Endothelial cell of umbilical vein (primary cell): ENCODE measurements around the gene DNAL1. TPM values are rescaled to one million over a fixed set of nuclear protein-coding genes. Genes with fewer than 3 reads are reported as not detected.

Source experiments
- BruUV-seq: library from RNA; stranded (reverse); fragments of 400-500 nt; replicated peaks from 2 replicates; lab custom pipeline; 2021; lab: Mats Ljungman, UMichigan
- CTCF ChIA-PET: fragments of 300-600, 350-600 bp; sonication (Branson Sonifier 250); formaldehyde crosslinking; loops from one replicate; lab custom pipeline; 2021; ENCODE audit warnings: antibody characterized with exemption, inconsistent platforms; lab: Charles Lee
- POLR2A ChIA-PET: fragments of 300-600, 350-600 bp; sonication (Branson Sonifier 250); formaldehyde crosslinking; loops from one replicate; lab custom pipeline; 2021; ENCODE audit warnings: antibody characterized with exemption, inconsistent platforms; lab: Charles Lee
- DNase-seq: peaks from one replicate; pipeline ENCODE4 v3.0.0-alpha.2; 2011; ENCODE audit warnings: low read depth, low spot score
- FAIRE-seq: peaks from 2 replicates; lab custom pipeline; 2011; peaks lifted over from hg19 to GRCh38; lab: Jason Lieb, UNC
- H2AFZ ChIP-seq: 2 replicates; pipeline ENCODE4 v1.6.0; 2012; ENCODE audit warnings: low read depth, low read length, control low read depth, inconsistent platforms
- H3K27ac ChIP-seq: 2 replicates; pipeline ENCODE4 v1.5.1; 2011; ENCODE audit warnings: low read depth, mild to moderate bottlenecking, control low read depth, low read length, moderate library complexity; ENCODE audit not compliant: insufficient read depth
- H3K27me3 ChIP-seq, 2 experiments: 2 replicates each; pipeline versions ENCODE4 v1.6.0 to v1.6.1; 2011; ENCODE audit warnings: low read length in 2 of 2, mixed read lengths in 1 of 2; ENCODE audit not compliant: control insufficient read depth in 2 of 2, insufficient read depth in 2 of 2
- H3K36me3 ChIP-seq, 2 experiments: 2 replicates in 1 of 2; 3 replicates in 1 of 2; pipeline ENCODE4 v1.5.1; 2011; ENCODE audit warnings: low read length in 2 of 2, mild to moderate bottlenecking in 1 of 2, moderate library complexity in 1 of 2; ENCODE audit not compliant: control insufficient read depth in 2 of 2, insufficient read depth in 2 of 2; ENCODE audit errors: extremely low read depth in 1 of 2
- H3K4me1 ChIP-seq: 3 replicates; pipeline ENCODE4 v1.5.1; 2011; ENCODE audit warnings: mild to moderate bottlenecking, low read length; ENCODE audit not compliant: control insufficient read depth, insufficient read depth; ENCODE audit errors: extremely low read depth
- H3K4me2 ChIP-seq: 2 replicates; pipeline ENCODE4 v1.6.1; 2011; ENCODE audit warnings: low read length, control low read depth, mixed read lengths; ENCODE audit not compliant: insufficient read depth
- H3K4me3 ChIP-seq, 3 experiments: fragments of 200-600 bp in 1 of 3; sonication (generic), shearing (Covaris generic) in 1 of 3; replicated peaks in 1 of 3; 2 replicates each; pipeline ENCODE4 v1.5.1; 2011 to 2016; ENCODE audit warnings: control low read depth in 3 of 3, low read length in 3 of 3, mild to moderate bottlenecking in 2 of 3, inconsistent platforms in 1 of 3, low read depth in 1 of 3, moderate library complexity in 1 of 3; ENCODE audit not compliant: insufficient read depth in 1 of 3
- H3K79me2 ChIP-seq: 2 replicates; pipeline ENCODE4 v1.6.0; 2012; ENCODE audit warnings: low read length, inconsistent platforms; ENCODE audit not compliant: control insufficient read depth, insufficient read depth
- H3K9ac ChIP-seq: replicated peaks from 2 replicates; pipeline ENCODE3; 2011; ENCODE audit warnings: low read length, control low read depth; ENCODE audit not compliant: insufficient read depth; ENCODE audit errors: extremely low read depth
- H3K9me1 ChIP-seq: replicated peaks from 3 replicates; pipeline ENCODE4 v1.6.0; 2011; ENCODE audit warnings: mild to moderate bottlenecking, low read length; ENCODE audit not compliant: control insufficient read depth, insufficient read depth; ENCODE audit errors: extremely low read depth
- H3K9me3 ChIP-seq: replicated peaks from 2 replicates; pipeline ENCODE4 v1.5.1; 2012; ENCODE audit warnings: low read length, inconsistent platforms; ENCODE audit not compliant: control insufficient read depth, insufficient read depth
- H4K20me1 ChIP-seq: replicated peaks from 2 replicates; pipeline ENCODE3; 2011; ENCODE audit warnings: mild to moderate bottlenecking, low read length; ENCODE audit not compliant: control insufficient read depth, insufficient read depth; ENCODE audit errors: extremely low read depth
- CTCF ChIP-seq, 2 donors: IDR thresholded peaks; 1 replicate in 1 of 2; 2 replicates in 1 of 2; pipeline ENCODE4 v1.5.1; 2011; ENCODE audit warnings: low read length in 2 of 2, mild to moderate bottlenecking in 2 of 2, moderate library complexity in 2 of 2, control low read depth in 1 of 2, inconsistent platforms in 1 of 2, low read depth in 1 of 2; ENCODE audit not compliant: insufficient read depth in 1 of 2; ENCODE audit errors: extremely low read depth in 1 of 2
- EZH2 ChIP-seq: IDR thresholded peaks from 2 replicates; pipeline ENCODE4 v1.6.1; 2012; ENCODE audit warnings: borderline replicate concordance, low read depth, mild to moderate bottlenecking, moderate library complexity, low read length, inconsistent platforms; ENCODE audit not compliant: severe bottlenecking
- FOS ChIP-seq: IDR thresholded peaks from 2 replicates; pipeline ENCODE4 v1.6.1; 2011; ENCODE audit warnings: mild to moderate bottlenecking, low read length, moderate library complexity, borderline replicate concordance; ENCODE audit not compliant: insufficient read depth
- GATA2 ChIP-seq: IDR thresholded peaks from 2 replicates; pipeline ENCODE4 v1.7.0; 2011; ENCODE audit warnings: low read depth, mild to moderate bottlenecking, moderate library complexity, mixed read lengths, low read length; ENCODE audit not compliant: insufficient read length, insufficient read depth
- JUN ChIP-seq: IDR thresholded peaks from 2 replicates; pipeline ENCODE4 v1.6.1; 2011; ENCODE audit warnings: borderline replicate concordance, low read depth; ENCODE audit not compliant: insufficient read length, insufficient read depth
- MAX ChIP-seq: IDR thresholded peaks from 2 replicates; pipeline ENCODE4 v1.6.1; 2011; ENCODE audit not compliant: insufficient read depth, insufficient read length
- MYC ChIP-seq: IDR thresholded peaks from one replicate; pipeline ENCODE4 v1.6.1; 2011; ENCODE audit warnings: mild to moderate bottlenecking, low read depth, low read length
- POLR2A ChIP-seq: IDR thresholded peaks from 2 replicates; pipeline ENCODE4 v1.6.1; 2012; ENCODE audit warnings: low read depth, mild to moderate bottlenecking, control low read depth, low read length
- POLR2AphosphoS5 ChIP-seq: IDR thresholded peaks from 2 replicates; pipeline ENCODE4 v1.6.1; 2012; ENCODE audit warnings: low read depth, mild to moderate bottlenecking, control low read depth, low read length, moderate library complexity; ENCODE audit not compliant: insufficient read depth
- dilution Hi-C: fragments of 300-500 bp; cut with MboI; formaldehyde crosslinking; loops from one replicate; pipeline ENCODE4 v1.15.0; 2019; ENCODE audit warnings: low sequenced_read_pairs; ENCODE audit not compliant: extremely low pct_ligation_motif_present
- intact Hi-C: fragments of 100-400 bp; cut with micrococcal nuclease; formaldehyde crosslinking; loops from one replicate; pipeline ENCODE4 v1.10.0; 2022
- polyA plus RNA-seq, 4 experiments: library from polyadenylated mRNA; depleted of rRNA in 3 of 4; stranded (reverse) in 3 of 4; unstranded in 1 of 4; fragments of >200 nt; gene quantifications; 2 replicates each; pipeline versions ENCODE4 v1.2.1 to v1.2.3, GENCODE V29; 2011 to 2012; ENCODE audit warnings: missing spikeins in 1 of 4
- total RNA-seq: library from RNA; stranded (reverse); gene quantifications from 2 replicates; pipeline ENCODE4 v1.2.3, GENCODE V29; 2021

The DNAL1 gene
- total and polyA plus RNA-seq, 2 donors (not counting 3 experiments of a cell fraction or from before 2014, with no cell fraction given) = 2.4 to 15.3 TPM

GRCh38 chr14:73666583-73666982 is 21.8 kb downstream of the DNAL1 start:
- dilution Hi-C loops (no loop called here), intact Hi-C loops (no loop called here)
- CTCF ChIA-PET = interaction anchor here (1.2 kb wide), 1 partner anchor 10 kb away, joined by 4 read pairs; no protein-coding TSS in a partner anchor
- Histone ChIP-seq H3K27me3 (no peaks in the 10 kb centered on the region), H3K4me1 (peaks cover 6% of the 10 kb centered on the region), H3K4me2 (no peak overlapping the region), H3K79me2 (no peaks in the 10 kb centered on the region), H3K27ac (no peak overlapping the region), H3K9me1 (no peaks in the 10 kb centered on the region), H4K20me1 (no peaks in the 10 kb centered on the region), H3K36me3 (peaks cover 0 to 3% of the 10 kb centered on the region in 2 experiments), H2AFZ (no peak overlapping the region), H3K4me3 (no peak overlapping the region), H3K9ac (no peak overlapping the region), H3K9me3 (no peaks in the 10 kb centered on the region)
- no TSS peak for BruUV-seq
- DNase-seq (no peak), FAIRE-seq (no peak)
- POLR2A ChIA-PET = no interaction called here
- TF ChIP-seq GATA2 (no peak), POLR2AphosphoS5 (no peak), CTCF (IDR thresholded peaks at IDR 0.05; ENCODE audit: extremely low read depth in 1 of 2, insufficient read depth in 1 of 2, low read depth in 1 of 2, low read length in 2 of 2) (no peak), FOS (no peak), MAX (no peak), JUN (no peak), POLR2A (no peak), EZH2 (no peak), MYC (no peak)
